Measurements from ENCODE around the gene SERINC1. TPM values are rescaled to one million over a fixed set of nuclear protein-coding genes. Genes with fewer than 3 reads are reported as not detected.

Gene SERINC1
- total RNA-seq, 1 experiment from 2014 or later, result 31.3 TPM

DNA sequence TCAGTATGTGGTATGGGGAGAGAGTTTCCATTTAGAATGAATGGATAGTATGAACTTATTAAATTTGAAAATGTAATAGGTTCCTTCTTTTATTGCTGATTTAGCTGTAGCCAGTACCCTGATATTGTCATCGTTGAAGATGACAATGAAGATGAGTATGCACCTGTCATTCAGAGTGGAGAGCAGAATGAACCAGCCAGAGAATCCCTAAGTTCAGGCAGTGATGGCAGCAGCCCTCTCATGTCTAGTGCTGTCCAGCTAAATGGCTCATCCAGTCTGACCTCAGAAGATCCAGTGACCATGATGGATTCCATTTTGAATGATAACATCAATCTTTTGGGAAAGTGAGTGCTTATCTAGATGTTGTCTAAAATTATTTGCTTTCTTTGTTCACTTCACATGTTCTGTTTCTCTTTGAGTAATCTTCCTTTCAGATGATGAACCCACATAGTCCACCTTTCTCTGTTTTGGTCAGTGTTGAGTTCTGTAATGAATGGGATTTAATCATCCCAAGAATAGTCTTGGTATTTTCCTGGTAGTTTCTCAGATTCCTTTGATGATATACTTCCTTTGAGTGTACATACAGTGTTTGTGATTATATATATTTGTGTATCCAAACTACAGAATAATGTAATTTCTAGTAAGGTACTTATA lies 48.9 kb downstream of the SERINC1 start:
- TF ChIP-seq, protein P1, sequence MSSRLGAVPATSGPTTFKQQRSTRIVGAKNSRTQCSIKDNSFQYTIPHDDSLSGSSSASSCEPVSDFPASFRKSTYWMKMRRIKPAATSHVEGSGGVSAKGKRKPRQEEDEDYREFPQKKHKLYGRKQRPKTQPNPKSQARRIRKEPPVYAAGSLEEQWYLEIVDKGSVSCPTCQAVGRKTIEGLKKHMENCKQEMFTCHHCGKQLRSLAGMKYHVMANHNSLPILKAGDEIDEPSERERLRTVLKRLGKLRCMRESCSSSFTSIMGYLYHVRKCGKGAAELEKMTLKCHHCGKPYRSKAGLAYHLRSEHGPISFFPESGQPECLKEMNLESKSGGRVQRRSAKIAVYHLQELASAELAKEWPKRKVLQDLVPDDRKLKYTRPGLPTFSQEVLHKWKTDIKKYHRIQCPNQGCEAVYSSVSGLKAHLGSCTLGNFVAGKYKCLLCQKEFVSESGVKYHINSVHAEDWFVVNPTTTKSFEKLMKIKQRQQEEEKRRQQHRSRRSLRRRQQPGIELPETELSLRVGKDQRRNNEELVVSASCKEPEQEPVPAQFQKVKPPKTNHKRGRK (CRISPR knock-in tag; IDR thresholded peaks at IDR 0.05; ENCODE audit: borderline replicate concordance), result no peak
- TF ChIP-seq, protein P2, sequence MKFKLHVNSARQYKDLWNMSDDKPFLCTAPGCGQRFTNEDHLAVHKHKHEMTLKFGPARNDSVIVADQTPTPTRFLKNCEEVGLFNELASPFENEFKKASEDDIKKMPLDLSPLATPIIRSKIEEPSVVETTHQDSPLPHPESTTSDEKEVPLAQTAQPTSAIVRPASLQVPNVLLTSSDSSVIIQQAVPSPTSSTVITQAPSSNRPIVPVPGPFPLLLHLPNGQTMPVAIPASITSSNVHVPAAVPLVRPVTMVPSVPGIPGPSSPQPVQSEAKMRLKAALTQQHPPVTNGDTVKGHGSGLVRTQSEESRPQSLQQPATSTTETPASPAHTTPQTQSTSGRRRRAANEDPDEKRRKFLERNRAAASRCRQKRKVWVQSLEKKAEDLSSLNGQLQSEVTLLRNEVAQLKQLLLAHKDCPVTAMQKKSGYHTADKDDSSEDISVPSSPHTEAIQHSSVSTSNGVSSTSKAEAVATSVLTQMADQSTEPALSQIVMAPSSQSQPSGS (CRISPR knock-in tag; IDR thresholded peaks at IDR 0.05; ENCODE audit: borderline replicate concordance, low read depth), result no peak
- TF ChIP-seq CREM (CRISPR knock-in tag; IDR thresholded peaks at IDR 0.05), result no peak
- no peak for TF ChIP-seq NR3C1 (CRISPR knock-in tag; conservative IDR thresholded peaks at IDR 0.05; ENCODE audit: low read depth)
- Mint-ChIP-seq H3K4me3 (no peak overlapping the region), H3K36me3 (peaks cover 15% of the 10 kb centered on the region), H3K4me1 (no peaks in the 10 kb centered on the region), H3K27ac (no peak overlapping the region), H3K9me3 (no peaks in the 10 kb centered on the region), H3K27me3 (ENCODE audit: low read depth) (no peaks in the 10 kb centered on the region)
- POLR2A ChIA-PET, result no interaction called here
- CTCF ChIA-PET, result no interaction called here
- no peak for DNase-seq (ENCODE audit: low spot score)
- ATAC-seq, result no peak

DNA sequence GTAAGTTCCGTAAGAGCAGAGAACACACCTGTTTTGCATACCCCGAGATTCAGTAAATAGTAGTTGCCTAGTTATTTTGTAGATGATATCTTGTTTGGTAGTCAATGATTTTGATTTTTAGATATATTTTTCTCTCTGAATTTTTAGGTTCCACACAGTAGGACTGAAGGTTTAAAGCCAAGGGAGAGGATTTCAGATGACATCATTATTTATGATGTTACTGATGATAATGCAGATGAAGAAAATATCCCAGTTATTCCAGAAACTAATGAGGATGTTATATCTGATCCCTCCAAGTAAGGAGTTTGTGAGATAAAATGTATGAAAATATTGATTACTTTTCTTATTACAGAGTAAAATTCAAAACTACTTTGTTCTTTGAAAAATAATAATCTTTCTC lies 49.6 kb downstream of the SERINC1 start:
- ChIA-PET POLR2A (no interaction called here), CTCF (no interaction called here)
- H3K4me1 Mint-ChIP-seq, result no peaks in the 10 kb centered on the region

More for the DNA sequence above, 49.6 kb downstream of the SERINC1 start:
- Mint-ChIP-seq H3K27me3 (ENCODE audit: low read depth) (no peaks in the 10 kb centered on the region), H3K4me3 (no peak overlapping the region), H3K36me3 (peaks cover 12% of the 10 kb centered on the region), H3K9me3 (no peaks in the 10 kb centered on the region), H3K27ac (no peak overlapping the region)
- DNase-seq (ENCODE audit: low spot score) (no peak), ATAC-seq (no peak)
- TF ChIP-seq ZNF671 (CRISPR knock-in tag; IDR thresholded peaks at IDR 0.05) (no peak), CREB1 (CRISPR knock-in tag; IDR thresholded peaks at IDR 0.05) (no peak), ZBTB21 (CRISPR knock-in tag; IDR thresholded peaks at IDR 0.05; ENCODE audit: borderline replicate concordance) (no peak), ETV6 (CRISPR knock-in tag; IDR thresholded peaks at IDR 0.05) (no peak), JAZF1 (CRISPR knock-in tag; IDR thresholded peaks at IDR 0.05) (no peak), NR1H2 (CRISPR knock-in tag; IDR thresholded peaks at IDR 0.05) (no peak), ZNF232 (CRISPR knock-in tag; IDR thresholded peaks at IDR 0.05) (no peak), RORB (CRISPR knock-in tag; IDR thresholded peaks at IDR 0.05) (no peak), NFE2L1 (CRISPR knock-in tag; IDR thresholded peaks at IDR 0.05) (no peak)
- TF ChIP-seq, protein P3, sequence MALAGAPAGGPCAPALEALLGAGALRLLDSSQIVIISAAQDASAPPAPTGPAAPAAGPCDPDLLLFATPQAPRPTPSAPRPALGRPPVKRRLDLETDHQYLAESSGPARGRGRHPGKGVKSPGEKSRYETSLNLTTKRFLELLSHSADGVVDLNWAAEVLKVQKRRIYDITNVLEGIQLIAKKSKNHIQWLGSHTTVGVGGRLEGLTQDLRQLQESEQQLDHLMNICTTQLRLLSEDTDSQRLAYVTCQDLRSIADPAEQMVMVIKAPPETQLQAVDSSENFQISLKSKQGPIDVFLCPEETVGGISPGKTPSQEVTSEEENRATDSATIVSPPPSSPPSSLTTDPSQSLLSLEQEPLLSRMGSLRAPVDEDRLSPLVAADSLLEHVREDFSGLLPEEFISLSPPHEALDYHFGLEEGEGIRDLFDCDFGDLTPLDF (CRISPR knock-in tag; IDR thresholded peaks at IDR 0.05), result no peak
- TF ChIP-seq, protein P4, sequence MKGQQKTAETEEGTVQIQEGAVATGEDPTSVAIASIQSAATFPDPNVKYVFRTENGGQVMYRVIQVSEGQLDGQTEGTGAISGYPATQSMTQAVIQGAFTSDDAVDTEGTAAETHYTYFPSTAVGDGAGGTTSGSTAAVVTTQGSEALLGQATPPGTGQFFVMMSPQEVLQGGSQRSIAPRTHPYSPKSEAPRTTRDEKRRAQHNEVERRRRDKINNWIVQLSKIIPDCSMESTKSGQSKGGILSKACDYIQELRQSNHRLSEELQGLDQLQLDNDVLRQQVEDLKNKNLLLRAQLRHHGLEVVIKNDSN (CRISPR knock-in tag; IDR thresholded peaks at IDR 0.05), result no peak
- TF ChIP-seq, protein P5, sequence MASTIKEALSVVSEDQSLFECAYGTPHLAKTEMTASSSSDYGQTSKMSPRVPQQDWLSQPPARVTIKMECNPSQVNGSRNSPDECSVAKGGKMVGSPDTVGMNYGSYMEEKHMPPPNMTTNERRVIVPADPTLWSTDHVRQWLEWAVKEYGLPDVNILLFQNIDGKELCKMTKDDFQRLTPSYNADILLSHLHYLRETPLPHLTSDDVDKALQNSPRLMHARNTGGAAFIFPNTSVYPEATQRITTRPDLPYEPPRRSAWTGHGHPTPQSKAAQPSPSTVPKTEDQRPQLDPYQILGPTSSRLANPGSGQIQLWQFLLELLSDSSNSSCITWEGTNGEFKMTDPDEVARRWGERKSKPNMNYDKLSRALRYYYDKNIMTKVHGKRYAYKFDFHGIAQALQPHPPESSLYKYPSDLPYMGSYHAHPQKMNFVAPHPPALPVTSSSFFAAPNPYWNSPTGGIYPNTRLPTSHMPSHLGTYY (CRISPR knock-in tag; IDR thresholded peaks at IDR 0.05), result no peak
- TF ChIP-seq, protein P6, sequence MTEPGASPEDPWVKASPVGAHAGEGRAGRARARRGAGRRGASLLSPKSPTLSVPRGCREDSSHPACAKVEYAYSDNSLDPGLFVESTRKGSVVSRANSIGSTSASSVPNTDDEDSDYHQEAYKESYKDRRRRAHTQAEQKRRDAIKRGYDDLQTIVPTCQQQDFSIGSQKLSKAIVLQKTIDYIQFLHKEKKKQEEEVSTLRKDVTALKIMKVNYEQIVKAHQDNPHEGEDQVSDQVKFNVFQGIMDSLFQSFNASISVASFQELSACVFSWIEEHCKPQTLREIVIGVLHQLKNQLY (CRISPR knock-in tag; IDR thresholded peaks at IDR 0.05), result no peak
- TF ChIP-seq, protein P7, sequence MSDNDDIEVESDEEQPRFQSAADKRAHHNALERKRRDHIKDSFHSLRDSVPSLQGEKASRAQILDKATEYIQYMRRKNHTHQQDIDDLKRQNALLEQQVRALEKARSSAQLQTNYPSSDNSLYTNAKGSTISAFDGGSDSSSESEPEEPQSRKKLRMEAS (CRISPR knock-in tag; IDR thresholded peaks at IDR 0.05), result no peak
- TF ChIP-seq, protein P8, sequence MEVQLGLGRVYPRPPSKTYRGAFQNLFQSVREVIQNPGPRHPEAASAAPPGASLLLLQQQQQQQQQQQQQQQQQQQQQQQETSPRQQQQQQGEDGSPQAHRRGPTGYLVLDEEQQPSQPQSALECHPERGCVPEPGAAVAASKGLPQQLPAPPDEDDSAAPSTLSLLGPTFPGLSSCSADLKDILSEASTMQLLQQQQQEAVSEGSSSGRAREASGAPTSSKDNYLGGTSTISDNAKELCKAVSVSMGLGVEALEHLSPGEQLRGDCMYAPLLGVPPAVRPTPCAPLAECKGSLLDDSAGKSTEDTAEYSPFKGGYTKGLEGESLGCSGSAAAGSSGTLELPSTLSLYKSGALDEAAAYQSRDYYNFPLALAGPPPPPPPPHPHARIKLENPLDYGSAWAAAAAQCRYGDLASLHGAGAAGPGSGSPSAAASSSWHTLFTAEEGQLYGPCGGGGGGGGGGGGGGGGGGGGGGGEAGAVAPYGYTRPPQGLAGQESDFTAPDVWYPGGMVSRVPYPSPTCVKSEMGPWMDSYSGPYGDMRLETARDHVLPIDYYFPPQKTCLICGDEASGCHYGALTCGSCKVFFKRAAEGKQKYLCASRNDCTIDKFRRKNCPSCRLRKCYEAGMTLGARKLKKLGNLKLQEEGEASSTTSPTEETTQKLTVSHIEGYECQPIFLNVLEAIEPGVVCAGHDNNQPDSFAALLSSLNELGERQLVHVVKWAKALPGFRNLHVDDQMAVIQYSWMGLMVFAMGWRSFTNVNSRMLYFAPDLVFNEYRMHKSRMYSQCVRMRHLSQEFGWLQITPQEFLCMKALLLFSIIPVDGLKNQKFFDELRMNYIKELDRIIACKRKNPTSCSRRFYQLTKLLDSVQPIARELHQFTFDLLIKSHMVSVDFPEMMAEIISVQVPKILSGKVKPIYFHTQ (CRISPR knock-in tag; IDR thresholded peaks at IDR 0.05), result no peak

All from WTC11 (cell line).